Osteoblast (primary cell): Measurements from ENCODE around the gene FAM168B. TPM values are rescaled to one million over a fixed set of nuclear protein-coding genes. Genes with fewer than 3 reads are reported as not detected.

Experiments used
- DNase-seq: peaks from one replicate; pipeline ENCODE4 v3.0.0; 2011; ENCODE audit warnings: low spot score, mixed read lengths; ENCODE audit not compliant: insufficient read length; ENCODE audit errors: missing footprints
- H2AFZ ChIP-seq: 2 replicates; pipeline ENCODE4 v1.6.0; 2011; ENCODE audit warnings: mild to moderate bottlenecking, low read length
- H3K27ac ChIP-seq: 2 replicates; pipeline ENCODE4 v1.5.1; 2011; ENCODE audit warnings: mild to moderate bottlenecking, low read depth, low read length, moderate library complexity
- H3K27me3 ChIP-seq: 2 replicates; pipeline ENCODE4 v1.6.0; 2012; ENCODE audit warnings: mild to moderate bottlenecking, control low read depth, inconsistent platforms, low read length, moderate library complexity; ENCODE audit not compliant: insufficient read depth
- H3K36me3 ChIP-seq: 2 replicates; pipeline ENCODE4 v1.5.1; 2011; ENCODE audit warnings: mild to moderate bottlenecking, low read length, control low read depth, moderate library complexity; ENCODE audit not compliant: insufficient read depth
- H3K4me1 ChIP-seq: 2 replicates; pipeline ENCODE4 v1.5.1; 2011; ENCODE audit warnings: mild to moderate bottlenecking, low read length, control low read depth, moderate library complexity; ENCODE audit not compliant: insufficient read depth
- H3K4me2 ChIP-seq: 2 replicates; pipeline ENCODE4 v1.6.0; 2011; ENCODE audit warnings: mild to moderate bottlenecking, low read length; ENCODE audit not compliant: insufficient read depth
- H3K4me3 ChIP-seq: fragments of 200-600 bp; sonication (generic); 3 replicates; pipeline ENCODE4 v1.5.1; 2012; ENCODE audit warnings: mild to moderate bottlenecking, low read length, inconsistent platforms; ENCODE audit not compliant: insufficient read depth
- H3K79me2 ChIP-seq: 2 replicates; pipeline ENCODE4 v1.6.0; 2012; ENCODE audit warnings: mild to moderate bottlenecking, low read length, control low read depth, inconsistent platforms; ENCODE audit not compliant: insufficient read depth
- H3K9me3 ChIP-seq: 2 replicates; pipeline ENCODE4 v1.5.1; 2011; ENCODE audit warnings: low read depth, low read length, control low read depth
- H4K20me1 ChIP-seq: 2 replicates; pipeline ENCODE4 v1.6.0; 2012; ENCODE audit warnings: mild to moderate bottlenecking, low read length, control low read depth; ENCODE audit not compliant: insufficient read depth
- CTCF ChIP-seq: IDR thresholded peaks from 2 replicates; pipeline ENCODE4 v1.5.1; 2011; ENCODE audit warnings: mild to moderate bottlenecking, low read depth, low read length, moderate library complexity; ENCODE audit errors: extremely low read depth
- total RNA-seq: library from RNA; depleted of rRNA; stranded (reverse); fragments of >200 nt; gene quantifications from 2 replicates; pipeline ENCODE4 v1.2.3, GENCODE V29; 2012

Gene FAM168B
- total RNA-seq, 1 donor = 117 TPM

GRCh38 chr2:131035112-131035825 lies 58.0 kb downstream of the FAM168B start:
- TF ChIP-seq CTCF = no peak
- peak overlapping the region; percentile 71 for H3K4me2 ChIP-seq

DNA sequence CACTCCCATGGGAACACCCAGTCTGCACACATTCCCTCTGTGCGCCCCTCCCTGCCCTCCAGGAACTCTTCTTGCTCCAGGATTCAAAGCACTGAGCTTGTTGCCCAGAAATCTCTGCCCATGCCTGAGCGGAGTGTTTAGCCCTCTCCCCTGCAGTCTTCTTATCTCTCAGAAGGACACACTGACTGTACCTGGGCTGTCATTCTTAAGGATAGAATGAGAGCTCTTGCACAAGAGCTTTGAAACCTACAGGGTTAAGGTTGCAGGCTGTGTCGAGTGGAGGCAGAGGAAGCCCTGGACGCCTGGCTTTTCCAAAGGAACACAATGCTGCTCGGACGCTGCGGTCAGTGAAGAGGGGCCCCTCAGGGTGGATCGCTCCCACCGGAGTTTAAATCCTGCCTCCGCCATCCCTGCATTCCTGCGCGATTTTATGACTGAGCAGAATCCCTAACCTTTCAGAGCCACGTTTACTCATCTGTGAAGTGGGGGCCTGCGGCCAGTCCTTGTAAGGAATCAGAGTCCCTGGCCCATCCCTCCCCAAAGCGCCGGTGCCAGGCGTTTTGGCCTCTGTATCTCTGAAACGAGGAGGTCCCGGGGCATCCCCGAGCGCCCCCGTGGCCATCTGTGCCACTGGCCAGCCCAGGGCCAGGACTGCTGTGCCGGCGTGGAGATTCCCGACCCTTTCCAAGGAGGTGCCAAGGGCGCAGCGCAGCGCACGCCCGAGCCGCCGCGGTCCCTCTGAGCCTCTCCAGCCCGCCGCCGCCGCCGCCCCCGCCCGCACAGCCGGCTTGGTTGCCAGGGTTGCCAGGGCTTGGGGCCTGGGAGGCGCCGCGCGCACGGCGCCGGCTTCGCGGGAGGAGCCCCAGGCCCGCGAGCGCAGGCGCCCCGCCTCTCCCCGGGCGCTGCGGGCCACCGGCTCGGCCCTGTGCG lies 58.9 kb downstream of the FAM168B start:
- Histone ChIP-seq H3K4me3 (peak overlapping the region; percentile 66), H3K27me3 (peaks cover 4% of the 10 kb centered on the region), H2AFZ (peak overlapping the region; percentile 76), H3K9me3 (no peaks in the 10 kb centered on the region), H3K4me1 (peaks cover 3% of the 10 kb centered on the region), H4K20me1 (peaks cover 6% of the 10 kb centered on the region), H3K79me2 (no peaks in the 10 kb centered on the region), H3K4me2 (peak overlapping the region; percentile 76), H3K27ac (no peak overlapping the region), H3K36me3 (no peaks in the 10 kb centered on the region)
- no peak for TF ChIP-seq CTCF
- peak; percentile 96 for DNase-seq

More at GRCh38 chr2:131035112-131035825, 58.0 kb downstream of the FAM168B start:
- H3K27me3 ChIP-seq = peaks cover 4% of the 10 kb centered on the region
- no peaks in the 10 kb centered on the region for H3K79me2 ChIP-seq
- peak; percentile 91 for DNase-seq
- H3K36me3 ChIP-seq = no peaks in the 10 kb centered on the region
- no peak overlapping the region for H3K27ac ChIP-seq
- no peaks in the 10 kb centered on the region for H3K9me3 ChIP-seq
- H4K20me1 ChIP-seq = peaks cover 6% of the 10 kb centered on the region
- H3K4me3 ChIP-seq = peak overlapping the region; percentile 66
- H3K4me1 ChIP-seq = peaks cover 3% of the 10 kb centered on the region
- H2AFZ ChIP-seq = peak overlapping the region; percentile 47

DNA sequence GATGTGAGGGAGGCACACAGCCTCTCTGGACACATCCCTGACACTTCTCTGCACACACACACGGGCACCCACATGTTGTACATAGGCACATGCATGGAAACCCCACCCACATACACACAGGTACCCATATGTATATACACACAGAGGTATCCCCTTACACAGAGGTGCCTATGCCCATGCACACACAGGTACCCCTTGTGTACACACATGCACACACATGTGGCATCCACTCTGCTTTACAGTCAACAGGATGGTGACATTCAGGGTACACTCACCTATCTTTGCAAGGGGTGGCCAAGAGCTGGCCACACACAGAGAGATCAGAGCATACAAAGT lies 59.5 kb downstream of the FAM168B start:
- H2AFZ ChIP-seq = no peak overlapping the region
- no peaks in the 10 kb centered on the region for H3K36me3 ChIP-seq
- H3K79me2 ChIP-seq = no peaks in the 10 kb centered on the region
- no peak overlapping the region for H3K4me2 ChIP-seq
- no peaks in the 10 kb centered on the region for H3K9me3 ChIP-seq
- DNase-seq = peak; percentile 50
- H4K20me1 ChIP-seq = peaks cover 6% of the 10 kb centered on the region
- H3K27me3 ChIP-seq = peaks cover 4% of the 10 kb centered on the region
- TF ChIP-seq CTCF = no peak
- H3K27ac ChIP-seq = no peak overlapping the region
- H3K4me1 ChIP-seq = peaks cover 3% of the 10 kb centered on the region
- no peak overlapping the region for H3K4me3 ChIP-seq

GRCh38 chr2:131032393-131032836 lies 60.8 kb downstream of the FAM168B start:
- peaks cover 3% of the 10 kb centered on the region for H3K4me1 ChIP-seq
- peaks cover 4% of the 10 kb centered on the region for H3K27me3 ChIP-seq
- no peak overlapping the region for H3K4me3 ChIP-seq
- no peaks in the 10 kb centered on the region for H3K79me2 ChIP-seq
- no peak overlapping the region for H3K27ac ChIP-seq
- no peak for TF ChIP-seq CTCF
- no peaks in the 10 kb centered on the region for H3K36me3 ChIP-seq
- H4K20me1 ChIP-seq = peaks cover 6% of the 10 kb centered on the region
- no peak overlapping the region for H3K4me2 ChIP-seq
- H3K9me3 ChIP-seq = peaks cover 3% of the 10 kb centered on the region
- no peak overlapping the region for H2AFZ ChIP-seq
- DNase-seq = peak; percentile 60
